B cell (primary cell): Measurements from ENCODE around the gene TIGD3. TPM values are rescaled to one million over a fixed set of nuclear protein-coding genes. Genes with fewer than 3 reads are reported as not detected.

Experiments
- ATAC-seq: fragments of 200-7000 bp; cut with Tn5 transposase; one replicate; pipeline ENCODE4 v1.10.0; 2021; ENCODE audit warnings: low read depth, mild to moderate bottlenecking, moderate number of reproducible peaks, moderate library complexity
- CTCF ChIA-PET: fragments of 350-600 bp; sonication (Branson Sonifier 250); formaldehyde crosslinking; loops from one replicate; lab custom pipeline; 2021; ENCODE audit warnings: antibody characterized with exemption, inconsistent platforms; lab: Charles Lee
- POLR2A ChIA-PET: fragments of 350-600 bp; sonication (Branson Sonifier 250); formaldehyde crosslinking; loops from one replicate; lab custom pipeline; 2021; ENCODE audit warnings: antibody characterized with exemption; lab: Charles Lee
- DNase-seq: peaks from one replicate; pipeline ENCODE4 v3.0.0; 2013
- H2AFZ ChIP-seq: 2 replicates; pipeline ENCODE4 v1.6.1; 2012; ENCODE audit warnings: mild to moderate bottlenecking, low read depth, low read length; ENCODE audit not compliant: insufficient read depth, poor library complexity, severe bottlenecking
- H3K27ac ChIP-seq, 2 donors: 1 replicate in 1 of 2; 2 replicates in 1 of 2; pipeline ENCODE4 v1.5.1; 2012 to 2013; ENCODE audit warnings: low read length in 2 of 2, mild to moderate bottlenecking in 2 of 2, moderate library complexity in 1 of 2
- H3K27me3 ChIP-seq, 4 experiments: fragments of 200-600 bp in 1 of 4; sonication (generic) in 1 of 4; replicated peaks in 1 of 4; 1 replicate in 2 of 4; 2 replicates in 2 of 4; pipeline versions ENCODE4 v1.6.1 to v1.7.0; 2013 to 2016; ENCODE audit warnings: low read length in 3 of 4, mild to moderate bottlenecking in 2 of 4, mixed read lengths in 1 of 4, moderate library complexity in 1 of 4; ENCODE audit not compliant: insufficient read depth in 4 of 4, control insufficient read depth in 3 of 4; ENCODE audit errors: control extremely low read depth in 1 of 4
- H3K36me3 ChIP-seq, 2 experiments: replicated peaks in 1 of 2; 1 replicate in 1 of 2; 2 replicates in 1 of 2; pipeline versions ENCODE4 v1.6.1 to v1.7.1; 2013; ENCODE audit warnings: low read length in 1 of 2; ENCODE audit not compliant: insufficient read depth in 2 of 2, control insufficient read depth in 1 of 2; ENCODE audit errors: control extremely low read depth in 1 of 2, extremely low read depth in 1 of 2
- H3K4me1 ChIP-seq, 2 donors: fragments of 200-600 bp in 1 of 2; sonication (generic) in 1 of 2; 1 replicate in 1 of 2; 2 replicates in 1 of 2; pipeline versions ENCODE4 v1.5.1 to v1.6.1; 2013 to 2017; ENCODE audit warnings: low read length in 2 of 2; ENCODE audit not compliant: control insufficient read depth in 2 of 2, insufficient read depth in 2 of 2
- H3K4me2 ChIP-seq: replicated peaks from 2 replicates; pipeline ENCODE3; 2012; ENCODE audit warnings: mild to moderate bottlenecking, low read depth, low read length; ENCODE audit not compliant: poor library complexity, severe bottlenecking
- H3K4me3 ChIP-seq, 5 experiments: fragments of 200-600 bp in 1 of 5; sonication (generic) in 1 of 5; 1 replicate in 3 of 5; 2 replicates in 2 of 5; pipeline versions ENCODE4 v1.5.1 to v1.7.0; 2011 to 2016; ENCODE audit warnings: low read length in 4 of 5, mild to moderate bottlenecking in 4 of 5, low read depth in 2 of 5, control low read depth in 1 of 5, moderate library complexity in 1 of 5; ENCODE audit not compliant: insufficient read depth in 1 of 5; ENCODE audit errors: control extremely low read depth in 1 of 5, extremely low read depth in 1 of 5
- H3K79me2 ChIP-seq: fragments of 200-600 bp; sonication (generic); one replicate; pipeline ENCODE4 v1.6.0; 2016; ENCODE audit warnings: low read length; ENCODE audit not compliant: control insufficient read depth, insufficient read depth
- H3K9ac ChIP-seq: fragments of 200-600 bp; sonication (generic); 2 replicates; pipeline ENCODE4 v1.6.1; 2017; ENCODE audit warnings: mild to moderate bottlenecking, low read length, moderate library complexity
- H3K9me3 ChIP-seq, 3 donors: one replicate each; pipeline versions ENCODE4 v1.6.1 to v1.7.1; 2013; ENCODE audit warnings: low read length in 2 of 3; ENCODE audit not compliant: control insufficient read depth in 2 of 3, insufficient read depth in 1 of 3; ENCODE audit errors: control extremely low read depth in 1 of 3
- H4K20me1 ChIP-seq: 2 replicates; pipeline ENCODE4 v1.6.0; 2012; ENCODE audit warnings: mild to moderate bottlenecking, low read length; ENCODE audit not compliant: insufficient read depth, control insufficient read depth, poor library complexity, severe bottlenecking
- H3K27ac Mint-ChIP-seq: one replicate; pipeline ENCODE4 v1.8.0; 2021; ENCODE audit warnings: mixed read lengths
- H3K27me3 Mint-ChIP-seq: one replicate; pipeline ENCODE4 v1.8.0; 2021; ENCODE audit warnings: mixed read lengths
- H3K4me1 Mint-ChIP-seq: one replicate; pipeline ENCODE4 v1.8.0; 2021; ENCODE audit warnings: mixed read lengths
- H3K4me3 Mint-ChIP-seq: one replicate; pipeline ENCODE4 v1.8.0; 2021; ENCODE audit warnings: mixed read lengths
- H3K9me3 Mint-ChIP-seq: one replicate; pipeline ENCODE4 v1.8.0; 2022; ENCODE audit warnings: mixed read lengths; ENCODE audit not compliant: insufficient read depth
- CTCF ChIP-seq: fragments of 200-600 bp; IDR thresholded peaks from one replicate; pipeline ENCODE4 v1.8.0; 2022; ENCODE audit warnings: antibody characterized with exemption, mild to moderate bottlenecking
- EZH2 ChIP-seq: IDR thresholded peaks from 2 replicates; pipeline ENCODE4 v1.6.1; 2012; ENCODE audit warnings: borderline replicate concordance, low read depth, mild to moderate bottlenecking, moderate library complexity, low read length; ENCODE audit not compliant: insufficient read depth, poor library complexity, severe bottlenecking
- WGBS: methylation state at CpG from one replicate; pipeline ENCODE4 v1.1.5; 2013; ENCODE audit warnings: missing lambda C conversion rate; ENCODE audit not compliant: insufficient coverage; 5-methylcytosine and 5-hydroxymethylcytosine counted together
- intact Hi-C: fragments of 100-400 bp; cut with micrococcal nuclease; formaldehyde crosslinking; loops from one replicate; pipeline ENCODE4 v1.10.0; 2022
- polyA plus RNA-seq: library from polyadenylated mRNA; depleted of rRNA; stranded (reverse); fragments of >200 nt; gene quantifications from 2 replicates; pipeline ENCODE4 v1.2.3, GENCODE V29; 2012
- total RNA-seq, 2 donors: library from RNA; stranded (reverse); fragments of 120-200 nt in 1 of 2; gene quantifications; 1 replicate in 1 of 2; 2 replicates in 1 of 2; pipeline versions ENCODE4 v1.2.3 to v1.2.4, GENCODE V29; 2013 to 2022

Gene TIGD3
- total and polyA plus RNA-seq, 2 donors (not counting 1 experiment from before 2014, with no cell fraction given) = 3.8 to 6.1 TPM

GRCh38 chr11:65351511-65351910 lies 3.0 kb upstream of the TIGD3 start:
- Mint-ChIP-seq H3K27me3 (no peaks in the 10 kb centered on the region), H3K9me3 (no peaks in the 10 kb centered on the region), H3K4me3 (no peak overlapping the region), H3K4me1 (peaks cover 20% of the 10 kb centered on the region), H3K27ac (no peak overlapping the region)
- Histone ChIP-seq H3K9me3 (no peaks in the 10 kb centered on the region), H3K4me1 (peaks cover 11 to 16% of the 10 kb centered on the region in 2 donors), H3K4me2 (no peak overlapping the region), H3K79me2 (no peaks in the 10 kb centered on the region), H3K36me3 (peaks cover 7 to 57% of the 10 kb centered on the region in 2 experiments), H3K27ac (no peak overlapping the region), H3K4me3 (no peak overlapping the region), H3K27me3 (no peaks in the 10 kb centered on the region), H4K20me1 (peaks cover 4% of the 10 kb centered on the region), H3K9ac (no peak overlapping the region), H2AFZ (no peak overlapping the region)
- DNase-seq (no peak), ATAC-seq (no peak)
- POLR2A ChIA-PET = interaction anchor here (0.7 to 0.8 kb wide), 2 partner anchors 22 to 189 kb away, joined by 3 to 4 read pairs; no protein-coding TSS in a partner anchor
- CTCF ChIA-PET = interaction anchor here (0.8 to 8.2 kb wide), 6 partner anchors 10 to 237 kb away, joined by 3 to 65 read pairs (median 4); partner anchors contain the start of genes CDC42EP2 and DPF2
- intact Hi-C loops = no loop called here
- TF ChIP-seq EZH2 (no peak), CTCF (no peak)
- 97% methylated on average over 2 of the region's 2 CpGs for WGBS

- no peak overlapping the region for H3K27ac Mint-ChIP-seq
- Histone ChIP-seq H3K27ac (peak overlapping the region in 1 of 2 donors; percentile 12), H3K9ac (no peak overlapping the region), H3K4me3 (no peak overlapping the region), H3K9me3 (no peaks in the 10 kb centered on the region), H3K36me3 (peaks cover 5 to 47% of the 10 kb centered on the region in 2 experiments), H3K4me1 (peaks cover 11 to 16% of the 10 kb centered on the region in 2 donors), H3K27me3 (no peaks in the 10 kb centered on the region), H4K20me1 (peaks cover 4% of the 10 kb centered on the region), H3K4me2 (no peak overlapping the region), H3K79me2 (no peaks in the 10 kb centered on the region), H2AFZ (no peak overlapping the region)
- ChIA-PET CTCF (interaction anchor here (0.6 to 8.2 kb wide), 10 partner anchors 17 to 127 kb away, joined by 3 to 65 read pairs (median 4); partner anchors contain the start of genes CDC42EP2 and DPF2), POLR2A (interaction anchor here (0.5 to 0.7 kb wide), 2 partner anchors 22 to 144 kb away, joined by 3 to 5 read pairs; no protein-coding TSS in a partner anchor)
- intact Hi-C loops = no loop called here
- peak; percentile 41 for TF ChIP-seq CTCF
- no peak for TF ChIP-seq EZH2
- no peaks in the 10 kb centered on the region for H3K27me3 Mint-ChIP-seq
- no peak for ATAC-seq
- no CpG with 5 or more reads among the region's 3 CpGs for WGBS
- peaks cover 20% of the 10 kb centered on the region for H3K4me1 Mint-ChIP-seq
- DNase-seq = no peak
- H3K9me3 Mint-ChIP-seq = no peaks in the 10 kb centered on the region
- no peak overlapping the region for H3K4me3 Mint-ChIP-seq
Observed at GRCh38 chr11:65352783-65353182, 1.8 kb upstream of the TIGD3 start.
